Ovary (tissue), 9 donors: ENCODE results near the gene EID2. TPM values are rescaled to one million over a fixed set of nuclear protein-coding genes. Genes with fewer than 3 reads are reported as not detected.

Source experiments
- DNase-seq, 5 donors: peaks; one replicate each; pipeline ENCODE4 v3.0.0-alpha.2; 2019 to 2020
- H3K27ac ChIP-seq, 2 donors: fragments of 200-600 bp; one replicate each; pipeline versions ENCODE4 v1.5.1 to v1.8.0; 2019 to 2022
- H3K27me3 ChIP-seq: fragments of 200-600 bp; one replicate; pipeline ENCODE4 v1.8.0; 2022
- H3K36me3 ChIP-seq: fragments of 200-600 bp; sonication (generic); one replicate; pipeline ENCODE4 v1.5.1; 2019
- H3K4me1 ChIP-seq: one replicate; pipeline ENCODE4 v1.8.1; 2013; ENCODE audit warnings: mild to moderate bottlenecking, moderate library complexity; ENCODE audit not compliant: insufficient read depth
- H3K4me3 ChIP-seq: fragments of 200-600 bp; sonication (generic); one replicate; pipeline ENCODE4 v1.5.1; 2017
- H3K9me3 ChIP-seq, 2 donors: fragments of 200-600 bp in 1 of 2; sonication (generic) in 1 of 2; one replicate each; pipeline versions ENCODE4 v1.5.1 to v1.8.1; 2013 to 2019; ENCODE audit warnings: mild to moderate bottlenecking in 1 of 2, moderate library complexity in 1 of 2
- EP300 ChIP-seq: sonication (generic); formaldehyde crosslinking; IDR thresholded peaks from one replicate; pipeline ENCODE4 v1.6.1; 2017; ENCODE audit warnings: antibody characterized with exemption
- POLR2A ChIP-seq: fragments of 450-650 bp; IDR thresholded peaks from one replicate; pipeline ENCODE4 v1.6.1; 2017; ENCODE audit warnings: antibody characterized with exemption, mild to moderate bottlenecking, moderate library complexity
- WGBS, 3 donors: extraction: QIAGEN DNeasy Blood & Tissue Kit in 1 of 3; methylation state at CpG; one replicate each; pipeline versions ENCODE4 v1.1.5 to v1.1.7; 2013 to 2017; 5-methylcytosine and 5-hydroxymethylcytosine counted together
- intact Hi-C, 4 donors: fragments of 100-400 bp; cut with DNase I; formaldehyde crosslinking; loops; one replicate each; pipeline versions ENCODE4 v1.11.0 to v1.15.1; 2022 to 2023
- polyA plus RNA-seq, 2 donors: library from polyadenylated mRNA; stranded (reverse); fragments of 200-250 nt in 1 of 2; fragments of 350-450 nt in 1 of 2; fragmentation: Illumina TruSeq in 1 of 2; extraction: RNeasy Lipid Tissue Mini Kit (QIAGEN cat#74804) in 1 of 2; gene quantifications; one replicate each; pipeline ENCODE4 v1.2.3, GENCODE V29; 2013 to 2014
- total RNA-seq, 7 donors: library from RNA; depleted of rRNA in 2 of 7; stranded (reverse); fragments of >200 nt in 2 of 7; fragmentation: NEBNext Ultra II Directional in 3 of 7; extraction: Animal tissue kit (Norgen Biotek cat#: 25700) in 3 of 7; gene quantifications; one replicate each; pipeline versions ENCODE4 v1.1.0 to v1.2.4, GENCODE V29; 2016 to 2023
- TF ChIP-seq, protein P1 (sequence below), 3 donors: fragments of 450-650 bp in 2 of 3; fragments of 200-600 bp in 1 of 3; IDR thresholded peaks; one replicate each; pipeline versions ENCODE4 v1.5.1 to v1.8.0; 2016 to 2022; ENCODE audit warnings: antibody characterized with exemption in 3 of 3, mild to moderate bottlenecking in 1 of 3
- donor health status: DM: no; HTN: no; CAD: no; lungs with moderate emphysema.
- donor health status: DM: no; HTN: no; CAD: no.
- donor health status: Bipolar disorder and iron deficiency.
- donor health status: DM: yes; HTN: yes; CAD: no.
- donor health status: DM: no; HTN: no; CAD: no.
- donor health status: DM: yes; HTN: yes; CAD: no.

Gene EID2
- total and polyA plus RNA-seq, 9 donors = 6.9 to 17.0 (median 13.1) TPM

DNA sequence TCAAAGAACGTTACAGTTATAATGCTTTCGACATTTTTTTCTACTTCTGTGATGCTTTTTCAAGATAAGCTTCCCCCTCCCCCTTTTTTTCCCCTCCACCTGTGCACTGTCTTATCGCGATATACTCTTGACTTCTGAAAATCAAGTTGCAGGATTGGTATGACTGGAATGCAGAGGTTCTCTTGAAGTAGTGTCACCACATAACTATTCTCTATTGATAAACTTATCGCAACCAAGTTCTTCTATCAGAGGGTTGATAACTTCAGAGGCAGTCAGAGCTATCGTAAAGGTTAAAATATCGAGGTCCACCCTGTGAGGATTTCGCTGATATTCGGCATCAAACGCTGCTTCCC is 820 bp downstream of the EID2 start:
- peak overlapping the region; percentile 60 for H3K4me3 ChIP-seq
- H3K4me1 ChIP-seq = no peaks in the 10 kb centered on the region
- H3K36me3 ChIP-seq = no peaks in the 10 kb centered on the region
- H3K27me3 ChIP-seq = no peaks in the 10 kb centered on the region
- H3K27ac ChIP-seq = peak overlapping the region; percentile 88 to 93
- intact Hi-C loops = loop anchor here (10.0 kb wide), 6 partner anchors 64 to 424 kb away; partner anchors contain the start of genes MED29 (in 1 of the 4), PAF1 (in 1 of the 4), SAMD4B (in 1 of the 4) and SUPT5H (in 1 of the 4)
- 1 to 2% (median 2%) methylated on average over 10 of the region's 10 CpGs for WGBS, 3 donors
- H3K9me3 ChIP-seq = no peaks in the 10 kb centered on the region
- TF ChIP-seq EP300 (no peak), POLR2A (no peak)
- TF ChIP-seq, protein P1, sequence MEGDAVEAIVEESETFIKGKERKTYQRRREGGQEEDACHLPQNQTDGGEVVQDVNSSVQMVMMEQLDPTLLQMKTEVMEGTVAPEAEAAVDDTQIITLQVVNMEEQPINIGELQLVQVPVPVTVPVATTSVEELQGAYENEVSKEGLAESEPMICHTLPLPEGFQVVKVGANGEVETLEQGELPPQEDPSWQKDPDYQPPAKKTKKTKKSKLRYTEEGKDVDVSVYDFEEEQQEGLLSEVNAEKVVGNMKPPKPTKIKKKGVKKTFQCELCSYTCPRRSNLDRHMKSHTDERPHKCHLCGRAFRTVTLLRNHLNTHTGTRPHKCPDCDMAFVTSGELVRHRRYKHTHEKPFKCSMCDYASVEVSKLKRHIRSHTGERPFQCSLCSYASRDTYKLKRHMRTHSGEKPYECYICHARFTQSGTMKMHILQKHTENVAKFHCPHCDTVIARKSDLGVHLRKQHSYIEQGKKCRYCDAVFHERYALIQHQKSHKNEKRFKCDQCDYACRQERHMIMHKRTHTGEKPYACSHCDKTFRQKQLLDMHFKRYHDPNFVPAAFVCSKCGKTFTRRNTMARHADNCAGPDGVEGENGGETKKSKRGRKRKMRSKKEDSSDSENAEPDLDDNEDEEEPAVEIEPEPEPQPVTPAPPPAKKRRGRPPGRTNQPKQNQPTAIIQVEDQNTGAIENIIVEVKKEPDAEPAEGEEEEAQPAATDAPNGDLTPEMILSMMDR (IDR thresholded peaks at IDR 0.05) = no peak
- no peak for DNase-seq

DNA sequence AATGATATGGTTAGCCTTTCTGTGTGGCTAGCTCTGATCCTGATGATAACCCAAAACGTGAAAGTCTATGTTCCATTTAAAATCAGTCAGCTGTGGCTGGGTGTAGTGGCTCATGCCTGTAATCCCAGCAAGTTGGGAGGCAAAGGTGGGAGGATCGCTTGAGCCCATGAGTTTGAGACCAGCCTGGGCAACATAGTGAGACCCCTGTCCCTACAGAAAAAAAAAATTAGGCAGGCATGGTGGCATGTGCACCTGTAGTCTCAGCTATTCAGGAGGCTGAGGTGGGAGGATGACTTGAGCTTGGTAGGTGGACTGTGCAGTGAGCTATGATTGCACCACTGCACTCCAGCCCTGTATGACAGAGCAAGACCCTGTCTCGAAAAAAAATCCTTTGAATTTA is 6.2 kb downstream of the EID2 start:
- no peak for DNase-seq
- Histone ChIP-seq H3K9me3 (no peaks in the 10 kb centered on the region), H3K27ac (no peak overlapping the region), H3K4me1 (peaks cover 1% of the 10 kb centered on the region), H3K4me3 (no peak overlapping the region), H3K27me3 (no peaks in the 10 kb centered on the region), H3K36me3 (no peaks in the 10 kb centered on the region)
- intact Hi-C loops = loop anchor here (5.0 to 10.0 kb wide), 7 partner anchors 59 to 419 kb away; partner anchors contain the start of genes SUPT5H (in 2 of the 4), MED29 (in 1 of the 4), PAF1 (in 1 of the 4) and SAMD4B (in 1 of the 4)
- WGBS, 3 donors = 63 to 79% (median 65%) methylated on average over 3 of the region's 3 CpGs
- TF ChIP-seq, protein P1 (IDR thresholded peaks at IDR 0.05) = no peak
- TF ChIP-seq POLR2A (no peak), EP300 (no peak)

DNA sequence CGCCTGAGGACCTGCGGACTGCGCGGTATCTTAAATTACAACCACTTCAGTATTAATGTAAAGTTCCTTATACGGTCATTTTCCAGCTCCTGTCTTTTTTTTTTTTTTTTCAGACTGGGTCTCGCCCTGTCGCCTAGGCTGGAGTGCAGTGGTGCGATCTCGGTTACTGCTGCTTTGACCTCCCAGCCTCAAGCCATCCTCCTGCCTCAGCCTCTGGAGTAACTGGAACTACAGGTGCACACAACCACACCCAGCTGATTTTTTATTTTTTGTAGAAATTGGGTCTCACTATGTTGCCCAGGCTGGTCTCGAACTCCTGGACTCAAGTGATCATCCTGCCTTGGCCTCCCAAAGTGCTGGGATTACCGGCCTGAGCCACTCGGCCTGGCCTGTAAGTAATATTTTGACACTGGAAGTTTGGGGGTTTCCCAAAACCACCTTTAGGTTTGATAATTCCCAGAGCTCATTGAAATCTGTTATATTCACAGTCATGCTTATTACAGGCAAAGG is 6.9 kb downstream of the EID2 start:
- Histone ChIP-seq H3K4me3 (peak overlapping the region; percentile 95), H3K27me3 (no peaks in the 10 kb centered on the region), H3K9me3 (no peaks in the 10 kb centered on the region), H3K27ac (no peak overlapping the region), H3K36me3 (no peaks in the 10 kb centered on the region), H3K4me1 (peaks cover 1% of the 10 kb centered on the region)
- 15 to 19% (median 17%) methylated on average over 12 of the region's 12 CpGs for WGBS, 3 donors
- TF ChIP-seq, protein P1 (IDR thresholded peaks at IDR 0.05) = no peak
- TF ChIP-seq POLR2A (no peak), EP300 (no peak)
- DNase-seq = no peak
- intact Hi-C loops = loop anchor here (5.0 to 10.0 kb wide), 7 partner anchors 58 to 418 kb away; partner anchors contain the start of genes SUPT5H (in 2 of the 4), MED29 (in 1 of the 4), PAF1 (in 1 of the 4) and SAMD4B (in 1 of the 4)

DNA sequence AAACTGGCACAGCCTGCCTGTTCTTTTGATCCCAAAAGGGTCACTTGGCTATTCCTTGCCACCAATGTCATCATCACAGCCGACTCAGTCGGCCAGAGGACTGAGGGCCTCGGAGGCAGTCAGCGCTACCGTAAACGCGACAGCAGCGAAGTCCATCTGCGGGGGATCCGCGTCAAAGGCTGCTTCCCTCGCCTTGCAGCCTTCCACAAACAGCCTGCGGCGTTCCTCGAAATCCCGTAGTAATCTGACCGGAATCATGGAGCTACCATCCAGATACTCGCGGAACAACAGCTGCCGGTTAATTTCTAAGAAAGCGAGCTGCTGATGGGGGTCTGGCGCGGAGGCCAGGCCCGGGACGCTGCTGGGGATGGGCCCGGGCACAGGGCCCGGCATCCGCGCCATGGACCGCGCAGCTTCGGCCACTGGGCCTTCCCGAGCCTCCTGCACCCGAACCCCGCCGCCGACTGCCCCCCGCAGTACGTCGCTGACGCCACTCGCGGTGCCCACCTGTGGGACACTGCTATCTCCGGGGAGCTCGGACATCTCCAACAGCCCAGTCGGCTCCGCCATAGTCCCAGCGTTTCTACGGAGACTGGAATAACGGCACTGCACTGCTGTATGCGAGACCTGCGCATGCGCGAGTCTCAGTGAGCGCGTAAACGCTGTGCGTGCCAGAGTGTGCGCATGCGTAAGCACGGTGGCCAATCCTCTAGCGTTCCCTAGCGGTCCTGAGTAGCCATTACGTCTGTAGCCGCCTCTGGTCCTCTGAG is 7.5 kb downstream of the EID2 start, which contains the start of gene EID2B:
Gene EID2B (minus strand): TSS at position 620 of the 770 bp plus-strand sequence. CDS start 50 bp downstream, at position 570.
- H3K4me3 ChIP-seq = peak within 1 kb of the TSS; percentile 95
- TF ChIP-seq, protein P1 (IDR thresholded peaks at IDR 0.05) = peak; percentile 76 to 100 (median 99)
- TF ChIP-seq EP300 (no peak), POLR2A (peak; percentile 81)
- intact Hi-C loops = loop anchor here (5.0 to 10.0 kb wide), 7 partner anchors 58 to 418 kb away; partner anchors contain the start of genes SUPT5H (in 2 of the 4), MED29 (in 1 of the 4), PAF1 (in 1 of the 4) and SAMD4B (in 1 of the 4)
- 0% methylated on average over 41 to 65 of the region's 65 CpGs for WGBS, 3 donors
- H3K4me1 ChIP-seq = peaks cover 1% of the 10 kb centered on the region
- peak within 1 kb of the TSS; percentile 61 to 74 for H3K27ac ChIP-seq
- H3K27me3 ChIP-seq = no peaks in the 10 kb centered on the region
- no peaks in the 10 kb centered on the region for H3K36me3 ChIP-seq
- H3K9me3 ChIP-seq = no peaks in the 10 kb centered on the region
- peak; percentile 95 to 98 (median 96) for DNase-seq
